Nephron (organoid): ENCODE measurements around the gene RANGRF.

Source experiments
- H3K27ac Mint-ChIP-seq, 3 experiments: 2 replicates each; pipeline ENCODE4 v1.8.0; 2020; ENCODE audit warnings: mixed read lengths in 3 of 3, mild to moderate bottlenecking in 2 of 3, moderate library complexity in 1 of 3
- H3K27me3 Mint-ChIP-seq: 2 replicates; pipeline ENCODE4 v1.8.0; 2021; ENCODE audit warnings: low read depth, mild to moderate bottlenecking, moderate library complexity, mixed read lengths
- H3K36me3 Mint-ChIP-seq: 2 replicates; pipeline ENCODE4 v1.8.0; 2020; ENCODE audit warnings: low read depth, mixed read lengths
- H3K4me1 Mint-ChIP-seq: 2 replicates; pipeline ENCODE4 v1.8.0; 2020; ENCODE audit warnings: mixed read lengths
- H3K4me3 Mint-ChIP-seq, 3 experiments: 2 replicates each; pipeline ENCODE4 v1.8.0; 2020; ENCODE audit warnings: mild to moderate bottlenecking in 3 of 3, mixed read lengths in 3 of 3, moderate library complexity in 2 of 3
- H3K9me3 Mint-ChIP-seq: 2 replicates; pipeline ENCODE4 v1.8.0; 2020; ENCODE audit warnings: mixed read lengths
- TF ChIP-seq, protein P1 (sequence below), 3 experiments: fragments of 200-600 bp; sonication (generic); IDR thresholded peaks; one replicate each; pipeline ENCODE4 v1.5.0; 2021; ENCODE audit warnings: antibody characterized with exemption in 3 of 3; ENCODE audit not compliant: unreplicated experiment in 3 of 3

The RANGRF gene

DNA sequence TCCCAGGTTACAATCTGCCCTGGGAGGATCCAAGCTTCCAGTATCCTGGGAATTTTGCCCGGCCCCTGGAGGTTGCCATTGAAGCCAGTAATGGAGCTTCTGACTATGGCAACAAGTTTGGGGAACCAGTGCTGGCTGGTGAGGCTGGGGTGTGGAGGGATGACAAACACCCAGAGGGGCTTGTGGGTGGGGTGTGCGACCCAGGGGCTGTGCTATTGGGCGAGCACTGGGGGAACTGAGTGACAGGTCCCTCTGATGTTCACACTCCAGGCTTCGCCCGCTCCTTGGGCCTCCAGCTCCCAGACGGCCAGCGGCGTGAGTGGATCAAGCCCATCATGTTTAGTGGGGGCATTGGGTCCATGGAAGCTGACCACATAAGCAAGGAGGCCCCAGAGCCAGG, 30.7 kb upstream of the RANGRF start:
- peaks cover 49% of the 10 kb centered on the region for H3K36me3 Mint-ChIP-seq
- TF ChIP-seq, protein P1, sequence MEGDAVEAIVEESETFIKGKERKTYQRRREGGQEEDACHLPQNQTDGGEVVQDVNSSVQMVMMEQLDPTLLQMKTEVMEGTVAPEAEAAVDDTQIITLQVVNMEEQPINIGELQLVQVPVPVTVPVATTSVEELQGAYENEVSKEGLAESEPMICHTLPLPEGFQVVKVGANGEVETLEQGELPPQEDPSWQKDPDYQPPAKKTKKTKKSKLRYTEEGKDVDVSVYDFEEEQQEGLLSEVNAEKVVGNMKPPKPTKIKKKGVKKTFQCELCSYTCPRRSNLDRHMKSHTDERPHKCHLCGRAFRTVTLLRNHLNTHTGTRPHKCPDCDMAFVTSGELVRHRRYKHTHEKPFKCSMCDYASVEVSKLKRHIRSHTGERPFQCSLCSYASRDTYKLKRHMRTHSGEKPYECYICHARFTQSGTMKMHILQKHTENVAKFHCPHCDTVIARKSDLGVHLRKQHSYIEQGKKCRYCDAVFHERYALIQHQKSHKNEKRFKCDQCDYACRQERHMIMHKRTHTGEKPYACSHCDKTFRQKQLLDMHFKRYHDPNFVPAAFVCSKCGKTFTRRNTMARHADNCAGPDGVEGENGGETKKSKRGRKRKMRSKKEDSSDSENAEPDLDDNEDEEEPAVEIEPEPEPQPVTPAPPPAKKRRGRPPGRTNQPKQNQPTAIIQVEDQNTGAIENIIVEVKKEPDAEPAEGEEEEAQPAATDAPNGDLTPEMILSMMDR (IDR thresholded peaks at IDR 0.05; ENCODE audit: unreplicated experiment in 3 of 3): no peak
- no peaks in the 10 kb centered on the region for H3K9me3 Mint-ChIP-seq
- H3K27me3 Mint-ChIP-seq: no peaks in the 10 kb centered on the region
- H3K4me3 Mint-ChIP-seq: no peak overlapping the region
- H3K27ac Mint-ChIP-seq: no peak overlapping the region
- no peaks in the 10 kb centered on the region for H3K4me1 Mint-ChIP-seq

DNA sequence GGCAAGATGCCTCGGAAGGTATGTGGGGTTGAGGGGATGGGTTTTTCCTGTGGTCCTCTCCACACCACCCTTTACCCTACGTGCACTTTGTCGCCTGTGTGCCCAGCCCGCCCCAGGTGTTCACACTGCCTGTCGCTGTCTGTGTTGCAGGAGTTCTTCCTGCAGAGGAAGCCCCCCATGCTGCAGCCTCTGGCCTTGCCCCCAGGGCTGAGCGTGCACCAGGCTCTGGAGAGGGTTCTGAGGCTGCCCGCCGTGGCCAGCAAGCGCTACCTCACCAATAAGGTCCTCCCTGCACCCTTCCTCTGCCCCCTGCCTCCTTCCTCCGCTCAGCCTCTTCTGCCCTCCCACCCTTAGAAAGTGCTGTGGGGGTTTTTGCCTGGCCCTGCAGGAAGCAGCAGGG, 24.1 kb upstream of the RANGRF start:
- TF ChIP-seq, protein P1 (IDR thresholded peaks at IDR 0.05; ENCODE audit: unreplicated experiment in 3 of 3): no peak
- no peaks in the 10 kb centered on the region for H3K9me3 Mint-ChIP-seq
- no peaks in the 10 kb centered on the region for H3K4me1 Mint-ChIP-seq
- H3K27me3 Mint-ChIP-seq: no peaks in the 10 kb centered on the region
- no peak overlapping the region for H3K4me3 Mint-ChIP-seq
- peaks cover 45% of the 10 kb centered on the region for H3K36me3 Mint-ChIP-seq
- no peak overlapping the region for H3K27ac Mint-ChIP-seq

DNA sequence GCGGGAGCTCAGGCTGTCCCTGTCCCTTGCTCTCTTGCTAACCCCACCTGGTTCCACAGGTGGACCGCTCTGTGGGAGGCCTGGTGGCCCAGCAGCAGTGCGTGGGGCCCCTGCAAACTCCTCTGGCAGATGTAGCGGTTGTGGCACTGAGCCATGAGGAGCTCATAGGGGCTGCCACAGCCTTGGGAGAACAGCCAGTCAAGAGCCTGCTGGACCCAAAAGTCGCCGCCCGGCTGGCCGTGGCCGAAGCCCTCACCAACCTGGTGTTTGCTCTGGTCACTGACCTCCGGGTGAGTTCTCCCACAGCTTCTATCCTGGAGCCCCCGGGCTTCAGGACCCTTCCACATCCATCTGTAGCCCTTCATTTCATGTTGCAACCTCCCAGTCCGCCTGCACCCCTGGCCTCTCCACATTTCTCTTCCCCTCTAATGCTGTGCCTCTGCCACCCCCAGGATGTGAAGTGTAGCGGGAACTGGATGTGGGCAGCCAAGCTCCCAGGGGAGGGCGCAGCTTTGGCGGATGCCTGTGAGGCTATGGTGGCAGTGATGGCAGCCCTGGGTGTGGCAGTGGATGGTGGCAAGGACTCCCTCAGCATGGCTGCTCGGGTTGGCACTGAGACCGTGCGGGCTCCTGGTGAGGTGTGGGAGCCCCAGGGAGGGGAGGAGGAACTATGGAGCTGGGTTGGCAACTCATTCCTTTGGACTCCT, 23.5 kb upstream of the RANGRF start:
- Mint-ChIP-seq H3K4me3 (no peak overlapping the region), H3K27ac (no peak overlapping the region), H3K27me3 (no peaks in the 10 kb centered on the region), H3K9me3 (no peaks in the 10 kb centered on the region), H3K36me3 (peaks cover 47% of the 10 kb centered on the region), H3K4me1 (no peaks in the 10 kb centered on the region)
- TF ChIP-seq, protein P1 (IDR thresholded peaks at IDR 0.05; ENCODE audit: unreplicated experiment in 3 of 3): no peak

DNA sequence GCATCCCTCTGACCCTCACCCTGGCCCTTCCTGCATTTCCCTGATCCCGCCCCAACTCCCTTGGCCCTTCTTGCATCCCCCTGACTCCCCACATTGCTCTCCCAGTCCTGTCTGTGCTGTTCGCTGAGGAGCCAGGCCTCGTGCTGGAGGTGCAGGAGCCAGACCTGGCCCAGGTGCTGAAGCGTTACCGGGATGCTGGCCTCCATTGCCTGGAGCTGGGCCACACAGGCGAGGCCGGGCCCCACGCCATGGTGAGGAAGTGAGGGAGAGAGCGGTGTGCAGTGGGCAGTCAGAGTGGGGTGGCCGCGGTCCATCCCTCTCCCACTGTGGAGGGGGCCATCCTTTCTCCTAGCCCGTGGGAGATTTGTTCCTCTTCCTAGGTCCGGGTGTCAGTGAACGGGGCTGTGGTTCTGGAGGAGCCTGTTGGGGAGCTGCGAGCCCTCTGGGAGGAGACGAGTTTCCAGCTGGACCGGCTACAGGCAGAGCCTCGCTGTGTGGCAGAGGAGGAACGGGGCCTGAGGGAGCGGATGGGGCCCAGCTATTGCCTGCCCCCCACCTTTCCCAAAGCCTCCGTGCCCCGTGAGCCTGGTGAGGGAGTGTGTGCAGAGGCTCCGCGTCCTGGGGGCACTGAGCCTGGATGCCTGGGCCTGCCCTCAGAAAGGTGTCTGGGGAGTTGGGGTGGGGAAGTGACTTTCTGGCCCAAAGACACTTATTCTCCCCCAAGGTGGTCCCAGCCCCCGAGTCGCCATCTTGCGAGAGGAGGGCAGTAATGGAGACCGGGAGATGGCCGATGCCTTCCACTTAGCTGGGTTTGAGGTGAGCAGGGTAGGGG, 21.6 kb upstream of the RANGRF start:
- Mint-ChIP-seq H3K27me3 (no peaks in the 10 kb centered on the region), H3K9me3 (no peaks in the 10 kb centered on the region), H3K4me1 (no peaks in the 10 kb centered on the region), H3K27ac (no peak overlapping the region), H3K36me3 (peaks cover 45% of the 10 kb centered on the region), H3K4me3 (no peak overlapping the region)
- TF ChIP-seq, protein P1 (IDR thresholded peaks at IDR 0.05; ENCODE audit: unreplicated experiment in 3 of 3): no peak

DNA sequence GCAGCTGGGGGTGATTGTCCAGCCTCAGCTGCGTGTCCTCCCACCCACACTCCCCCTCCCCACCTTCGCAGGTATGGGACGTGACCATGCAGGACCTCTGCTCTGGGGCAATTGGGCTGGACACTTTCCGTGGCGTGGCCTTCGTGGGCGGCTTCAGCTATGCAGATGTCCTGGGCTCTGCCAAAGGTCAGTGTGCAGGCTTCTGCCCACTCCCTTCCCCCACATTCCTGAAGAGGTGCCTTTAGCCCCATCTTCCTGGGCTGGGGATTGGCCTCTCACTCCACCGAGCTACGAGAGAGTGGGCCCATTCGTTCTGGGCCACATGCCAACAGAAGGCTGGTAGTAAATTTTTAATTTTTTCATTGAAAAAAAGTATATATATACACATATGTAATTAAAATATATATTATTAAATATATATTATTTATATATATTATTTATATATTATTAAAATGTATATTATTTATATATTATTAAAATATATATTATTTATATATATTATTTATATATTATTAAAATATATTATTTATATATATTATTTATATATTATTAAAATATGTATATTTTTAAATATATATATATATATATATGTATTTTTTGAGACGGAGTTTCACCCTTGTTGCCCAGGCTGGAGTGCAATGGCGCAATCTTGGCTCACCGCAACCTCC, 20.9 kb upstream of the RANGRF start:
- Mint-ChIP-seq H3K4me1 (no peaks in the 10 kb centered on the region), H3K9me3 (no peaks in the 10 kb centered on the region), H3K27ac (no peak overlapping the region), H3K27me3 (no peaks in the 10 kb centered on the region), H3K4me3 (no peak overlapping the region), H3K36me3 (peaks cover 41% of the 10 kb centered on the region)
- TF ChIP-seq, protein P1 (IDR thresholded peaks at IDR 0.05; ENCODE audit: unreplicated experiment in 3 of 3): no peak
